Kidney (tissue), 14 donors: ENCODE measurements around the gene CDK8. TPM values are rescaled to one million over a fixed set of nuclear protein-coding genes. Genes with fewer than 3 reads are reported as not detected.

ENCODE experiments used
- DNase-seq, 5 donors: peaks; one replicate each; pipeline ENCODE4 v3.0.0-alpha.2; 2013 to 2020
- FAIRE-seq: peaks from 2 replicates; lab custom pipeline; 2012; peaks lifted over from hg19 to GRCh38; lab: Jason Lieb, UNC
- H3K27ac ChIP-seq, 2 donors: one replicate each; pipeline ENCODE4 v1.7.0; 2013; ENCODE audit warnings: low read depth in 2 of 2, low read length in 2 of 2, inconsistent platforms in 1 of 2
- H3K27me3 ChIP-seq: one replicate; pipeline ENCODE4 v1.7.1; 2013; ENCODE audit warnings: low read length, inconsistent platforms; ENCODE audit not compliant: control insufficient read depth, insufficient read depth
- H3K36me3 ChIP-seq, 3 donors: one replicate each; pipeline versions ENCODE4 v1.7.0 to v1.7.1; 2013; ENCODE audit warnings: low read length in 3 of 3, control low read depth in 1 of 3, inconsistent platforms in 1 of 3; ENCODE audit not compliant: insufficient read depth in 3 of 3, control insufficient read depth in 2 of 3
- H3K4me1 ChIP-seq, 3 donors: one replicate each; pipeline versions ENCODE4 v1.7.0 to v1.7.1; 2013; ENCODE audit warnings: low read length in 3 of 3, inconsistent platforms in 1 of 3, low read depth in 1 of 3; ENCODE audit not compliant: control insufficient read depth in 2 of 3, insufficient read depth in 2 of 3
- H3K4me3 ChIP-seq, 3 donors: one replicate each; pipeline versions ENCODE4 v1.7.0 to v1.8.1; 2013; ENCODE audit warnings: low read length in 3 of 3, control low read depth in 1 of 3, inconsistent platforms in 1 of 3
- H3K9ac ChIP-seq, 3 donors: one replicate each; pipeline versions ENCODE4 v1.7.0 to v1.7.1; 2013; ENCODE audit warnings: low read length in 3 of 3, control low read depth in 1 of 3, inconsistent platforms in 1 of 3
- H3K9me3 ChIP-seq, 3 donors: one replicate each; pipeline versions ENCODE4 v1.7.0 to v1.7.1; 2013; ENCODE audit warnings: low read length in 3 of 3, control low read depth in 1 of 3, inconsistent platforms in 1 of 3; ENCODE audit not compliant: control insufficient read depth in 2 of 3, insufficient read depth in 1 of 3
- intact Hi-C: fragments of 100-400 bp; cut with DNase I; formaldehyde crosslinking; loops from one replicate; pipeline ENCODE4 v1.11.1; 2022
- polyA plus RNA-seq: library from polyadenylated mRNA; stranded (reverse); fragments of 350-450 nt; fragmentation: Illumina TruSeq; extraction: RNeasy Lipid Tissue Mini Kit (QIAGEN cat#74804); gene quantifications from one replicate; pipeline ENCODE4 v1.2.3, GENCODE V29; 2014; ENCODE audit warnings: low read depth, low replicate concordance; ENCODE audit not compliant: insufficient read depth
- total RNA-seq: library from RNA; stranded (reverse); fragmentation: NEBNext Ultra II Directional; extraction: Animal tissue kit (Norgen Biotek cat#: 25700); gene quantifications from one replicate; pipeline ENCODE4 v1.2.1, GENCODE V29; 2021
- TF ChIP-seq, protein P1 (sequence below): IDR thresholded peaks from 3 replicates; pipeline ENCODE4 v1.5.1; 2012; ENCODE audit warnings: mild to moderate bottlenecking, moderate library complexity, borderline replicate concordance; ENCODE audit not compliant: insufficient read depth; ENCODE audit errors: extremely low read depth
- donor health status: control.
- donor health status: control.
- donor health status: control.
- donor health status: control.
- donor health status: control.
- donor health status: DM: yes; HTN: yes; CAD: no.
- donor health status: Normal renal cell carcinoma (clear cell type).

Gene CDK8
- total and polyA plus RNA-seq, 2 donors from 2014 or later: 10.4 to 11.2 TPM

DNA sequence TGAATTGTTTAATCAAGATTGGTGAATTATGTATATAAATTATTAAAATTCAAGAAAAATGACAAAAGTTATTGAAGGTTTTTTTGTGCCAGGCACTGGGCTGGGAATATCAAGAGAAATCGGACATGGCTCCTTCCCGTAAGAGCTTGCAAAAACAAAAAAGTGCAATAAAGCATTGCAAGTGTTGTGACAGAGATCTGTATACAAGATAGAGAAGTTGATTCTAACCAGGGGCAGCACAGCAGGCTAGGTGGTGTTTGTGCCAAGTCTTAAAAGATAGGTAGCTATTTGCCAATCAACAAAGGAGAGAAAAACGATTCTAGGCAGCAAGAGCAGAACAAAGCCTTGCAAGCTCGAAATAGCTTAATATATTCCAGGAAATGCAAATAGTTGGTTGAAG lies 179.8 kb downstream of the CDK8 start:
- TF ChIP-seq, protein P1, sequence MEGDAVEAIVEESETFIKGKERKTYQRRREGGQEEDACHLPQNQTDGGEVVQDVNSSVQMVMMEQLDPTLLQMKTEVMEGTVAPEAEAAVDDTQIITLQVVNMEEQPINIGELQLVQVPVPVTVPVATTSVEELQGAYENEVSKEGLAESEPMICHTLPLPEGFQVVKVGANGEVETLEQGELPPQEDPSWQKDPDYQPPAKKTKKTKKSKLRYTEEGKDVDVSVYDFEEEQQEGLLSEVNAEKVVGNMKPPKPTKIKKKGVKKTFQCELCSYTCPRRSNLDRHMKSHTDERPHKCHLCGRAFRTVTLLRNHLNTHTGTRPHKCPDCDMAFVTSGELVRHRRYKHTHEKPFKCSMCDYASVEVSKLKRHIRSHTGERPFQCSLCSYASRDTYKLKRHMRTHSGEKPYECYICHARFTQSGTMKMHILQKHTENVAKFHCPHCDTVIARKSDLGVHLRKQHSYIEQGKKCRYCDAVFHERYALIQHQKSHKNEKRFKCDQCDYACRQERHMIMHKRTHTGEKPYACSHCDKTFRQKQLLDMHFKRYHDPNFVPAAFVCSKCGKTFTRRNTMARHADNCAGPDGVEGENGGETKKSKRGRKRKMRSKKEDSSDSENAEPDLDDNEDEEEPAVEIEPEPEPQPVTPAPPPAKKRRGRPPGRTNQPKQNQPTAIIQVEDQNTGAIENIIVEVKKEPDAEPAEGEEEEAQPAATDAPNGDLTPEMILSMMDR: no peak
- Histone ChIP-seq H3K4me3 (no peak overlapping the region), H3K36me3 (no peaks in the 10 kb centered on the region), H3K9me3 (peaks cover 0 to 27% (median 9%) of the 10 kb centered on the region in 3 donors), H3K27ac (no peak overlapping the region), H3K9ac (no peak overlapping the region), H3K27me3 (no peaks in the 10 kb centered on the region), H3K4me1 (no peaks in the 10 kb centered on the region)
- FAIRE-seq (no peak), DNase-seq (no peak)
- intact Hi-C loops: no loop called here

DNA sequence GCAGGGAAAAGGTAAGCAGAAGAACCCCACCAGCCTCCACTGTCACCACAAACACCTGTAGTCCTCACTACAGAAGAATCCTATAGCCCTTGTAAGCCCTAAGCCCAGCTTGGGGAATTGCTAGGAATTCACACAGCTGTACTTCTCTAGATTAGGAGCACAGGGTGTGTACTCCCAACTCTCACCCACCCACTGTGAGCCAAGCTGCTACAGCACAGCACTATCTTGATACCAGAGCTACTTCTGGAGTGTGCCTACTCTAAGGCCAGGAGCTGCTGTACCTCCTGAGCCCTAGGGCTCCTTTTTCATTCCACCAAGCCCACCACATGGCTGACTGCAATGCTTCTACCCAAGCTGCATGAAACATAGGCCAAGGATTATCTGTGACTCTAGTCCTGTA lies 181.2 kb downstream of the CDK8 start:
- H3K9me3 ChIP-seq: peaks cover 0 to 27% (median 9%) of the 10 kb centered on the region in 3 donors
- no peaks in the 10 kb centered on the region for H3K27me3 ChIP-seq
- intact Hi-C loops: no loop called here
- H3K9ac ChIP-seq: no peak overlapping the region
- H3K4me3 ChIP-seq: no peak overlapping the region
- TF ChIP-seq, protein P1: no peak
- no peak for FAIRE-seq
- DNase-seq: no peak
- no peaks in the 10 kb centered on the region for H3K36me3 ChIP-seq
- no peak overlapping the region for H3K27ac ChIP-seq
- no peaks in the 10 kb centered on the region for H3K4me1 ChIP-seq

DNA sequence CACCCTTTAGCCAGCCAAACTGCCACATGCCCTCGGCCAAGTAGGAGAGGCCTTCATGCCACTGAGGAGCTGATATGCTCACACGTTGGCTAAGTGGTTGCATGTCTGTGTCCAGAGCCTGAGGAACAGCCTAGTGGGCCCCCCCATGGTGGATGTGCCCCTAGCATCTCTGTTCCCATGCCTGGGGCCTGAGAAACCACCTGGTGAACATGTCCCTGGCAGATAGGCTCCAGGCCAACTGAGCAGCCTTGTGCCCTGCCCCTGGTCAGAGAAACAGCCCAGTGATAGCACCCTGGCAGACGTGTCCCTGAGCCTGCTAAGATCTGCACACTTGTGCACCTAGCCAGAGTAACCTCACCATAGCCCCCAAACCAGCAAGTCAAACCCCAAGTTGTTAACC lies 181.7 kb downstream of the CDK8 start:
- TF ChIP-seq, protein P1: no peak
- FAIRE-seq (no peak), DNase-seq (no peak)
- Histone ChIP-seq H3K9ac (no peak overlapping the region), H3K27ac (no peak overlapping the region), H3K9me3 (peaks cover 0 to 27% (median 9%) of the 10 kb centered on the region in 3 donors), H3K4me3 (no peak overlapping the region), H3K36me3 (no peaks in the 10 kb centered on the region), H3K27me3 (no peaks in the 10 kb centered on the region), H3K4me1 (no peaks in the 10 kb centered on the region)
- intact Hi-C loops: no loop called here

DNA sequence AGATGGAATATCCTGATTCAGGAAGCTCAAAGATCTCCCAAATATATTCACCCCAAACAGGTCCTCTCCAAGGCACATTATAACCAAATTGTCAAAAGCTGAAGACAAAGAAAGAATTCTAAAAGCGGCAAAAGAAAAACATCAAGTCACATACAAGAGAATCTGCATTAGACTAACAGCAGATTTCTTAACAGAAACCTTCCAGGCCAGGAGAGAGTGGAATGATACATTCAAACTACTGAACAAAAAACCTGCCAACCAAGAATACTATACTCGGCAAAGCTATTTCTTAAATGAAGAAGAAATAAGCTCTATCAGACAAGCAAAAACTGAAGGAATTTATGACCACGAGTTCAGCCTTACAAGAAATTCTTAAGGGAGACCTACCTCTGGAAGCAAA lies 183.0 kb downstream of the CDK8 start:
- Histone ChIP-seq H3K4me3 (no peak overlapping the region), H3K9ac (no peak overlapping the region), H3K27me3 (no peaks in the 10 kb centered on the region), H3K9me3 (peaks cover 0 to 27% (median 9%) of the 10 kb centered on the region in 3 donors), H3K36me3 (no peaks in the 10 kb centered on the region), H3K27ac (no peak overlapping the region), H3K4me1 (no peaks in the 10 kb centered on the region)
- FAIRE-seq: no peak
- TF ChIP-seq, protein P1: no peak
- DNase-seq: no peak
- intact Hi-C loops: no loop called here
